GM20000 (cell line): ENCODE data around the gene FAM168A.
A peak's percentile ranks its signal among the peaks of the same experiment; 100 is the strongest.

Experiments
- DNase-seq: peaks from one replicate; pipeline ENCODE4 v3.0.0; 2012; ENCODE audit warnings: low spot score
- CTCF ChIP-seq: IDR thresholded peaks from 2 replicates; pipeline ENCODE4 v1.5.1; 2012; ENCODE audit warnings: mild to moderate bottlenecking, control low read depth; ENCODE audit errors: extremely low read depth, missing control alignments

FAM168A gene

GRCh38 chr11:73597956-73598718 is at the start of gene FAM168A:
TSS of gene FAM168A (minus strand) at chr11:73598112. CDS start at chr11:73468474, 129,638 bp downstream.
- no peak for TF ChIP-seq CTCF
- peak; percentile 96 for DNase-seq

GRCh38 chr11:73647459-73648100 is 49.7 kb upstream of the FAM168A start:
- TF ChIP-seq CTCF: no peak
- peak; percentile 86 for DNase-seq

GRCh38 chr11:73645972-73646631 is 48.2 kb upstream of the FAM168A start, which contains the start of gene PLEKHB1:
TSS of gene PLEKHB1 (plus strand) at chr11:73646581. CDS start at chr11:73646609, 28 bp downstream.
- no peak for DNase-seq

GRCh38 chr11:73645121-73645969 is 47.4 kb upstream of the FAM168A start:
- no peak for DNase-seq
- TF ChIP-seq CTCF: no peak

More at GRCh38 chr11:73645972-73646631, 48.2 kb upstream of the FAM168A start, which contains the start of gene PLEKHB1:
- TF ChIP-seq CTCF: no peak

- TF ChIP-seq CTCF: no peak
- no peak for DNase-seq
Observed at GRCh38 chr11:73641668-73642067, 43.8 kb upstream of the FAM168A start.

GRCh38 chr11:73640592-73640991 is 42.7 kb upstream of the FAM168A start:
- no peak for TF ChIP-seq CTCF
- DNase-seq: no peak
